ENCODE data around the gene NLRP9.

DNA sequence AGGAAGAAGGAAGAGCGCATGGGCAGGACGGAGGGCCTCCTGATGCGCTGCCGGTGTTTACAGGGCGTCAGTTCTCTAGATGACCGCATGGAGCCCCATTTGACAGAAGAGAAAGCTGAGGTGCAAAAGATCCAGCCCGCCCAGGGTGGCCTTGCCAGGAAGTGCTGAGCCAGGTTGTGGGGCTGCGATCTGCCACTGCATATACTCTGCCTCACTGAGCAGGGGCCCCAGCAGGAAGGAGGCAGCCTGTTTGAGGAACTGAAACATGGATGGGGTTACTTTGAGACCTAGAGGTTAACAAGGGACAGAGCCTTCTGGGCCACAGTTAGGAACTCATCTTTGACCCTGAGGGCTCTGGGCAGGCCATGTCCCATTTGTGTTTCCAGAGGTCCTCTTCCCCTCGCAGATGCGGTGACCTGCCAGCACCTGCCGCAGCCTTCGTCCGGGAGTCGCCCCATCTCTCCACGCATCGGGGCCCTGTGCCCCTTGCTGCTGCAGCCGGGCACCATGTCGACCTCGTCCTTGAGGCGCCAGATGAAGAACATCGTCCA, 60.0 kb downstream of the NLRP9 start:
- TF ChIP-seq, protein P1, sequence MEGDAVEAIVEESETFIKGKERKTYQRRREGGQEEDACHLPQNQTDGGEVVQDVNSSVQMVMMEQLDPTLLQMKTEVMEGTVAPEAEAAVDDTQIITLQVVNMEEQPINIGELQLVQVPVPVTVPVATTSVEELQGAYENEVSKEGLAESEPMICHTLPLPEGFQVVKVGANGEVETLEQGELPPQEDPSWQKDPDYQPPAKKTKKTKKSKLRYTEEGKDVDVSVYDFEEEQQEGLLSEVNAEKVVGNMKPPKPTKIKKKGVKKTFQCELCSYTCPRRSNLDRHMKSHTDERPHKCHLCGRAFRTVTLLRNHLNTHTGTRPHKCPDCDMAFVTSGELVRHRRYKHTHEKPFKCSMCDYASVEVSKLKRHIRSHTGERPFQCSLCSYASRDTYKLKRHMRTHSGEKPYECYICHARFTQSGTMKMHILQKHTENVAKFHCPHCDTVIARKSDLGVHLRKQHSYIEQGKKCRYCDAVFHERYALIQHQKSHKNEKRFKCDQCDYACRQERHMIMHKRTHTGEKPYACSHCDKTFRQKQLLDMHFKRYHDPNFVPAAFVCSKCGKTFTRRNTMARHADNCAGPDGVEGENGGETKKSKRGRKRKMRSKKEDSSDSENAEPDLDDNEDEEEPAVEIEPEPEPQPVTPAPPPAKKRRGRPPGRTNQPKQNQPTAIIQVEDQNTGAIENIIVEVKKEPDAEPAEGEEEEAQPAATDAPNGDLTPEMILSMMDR (IDR thresholded peaks at IDR 0.05): no peak
- TF ChIP-seq POLR2AphosphoS5 (IDR thresholded peaks at IDR 0.05; ENCODE audit: insufficient read depth in 1 of 2, low read depth in 1 of 2): no peak
- TF ChIP-seq POLR2A (IDR thresholded peaks at IDR 0.05): no peak
